HEK293T (cell line): ENCODE results near the gene LOXL4.
A peak's percentile ranks its signal among the peaks of the same experiment; 100 is the strongest.

Experiments used
- CTCF ChIA-PET: fragments of 350-600 bp; formaldehyde crosslinking; extraction: SDS; loops from one replicate; lab custom pipeline; 2021; ENCODE audit warnings: antibody characterized with exemption, inconsistent platforms; lab: Yijun Ruan, JAX
- POLR2A ChIA-PET: fragments of 350-600 bp; formaldehyde crosslinking; extraction: SDS; loops from one replicate; lab custom pipeline; 2020; ENCODE audit warnings: antibody characterized with exemption, inconsistent platforms; lab: Yijun Ruan, JAX
- DNase-seq: peaks from one replicate; pipeline ENCODE4 v3.0.0; 2012; ENCODE audit warnings: mixed read lengths; ENCODE audit errors: extremely low spot score
- ARNT ChIP-seq: fragments of 450-650 bp; IDR thresholded peaks from 2 replicates; pipeline ENCODE4 v1.6.1; 2017; ENCODE audit warnings: mild to moderate bottlenecking
- BHLHE40 ChIP-seq: fragments of 450-650 bp; IDR thresholded peaks from 2 replicates; pipeline ENCODE4 v1.6.1; 2016; ENCODE audit warnings: mild to moderate bottlenecking, moderate library complexity, borderline replicate concordance
- CTBP1 ChIP-seq: fragments of 450-650 bp; IDR thresholded peaks from 2 replicates; pipeline ENCODE4 v1.6.1; 2016; ENCODE audit warnings: borderline replicate concordance
- ELF4 ChIP-seq: fragments of 450-650 bp; IDR thresholded peaks from 2 replicates; pipeline ENCODE4 v1.6.1; 2017; ENCODE audit warnings: antibody characterized with exemption
- FOXA1 ChIP-seq: fragments of 450-650 bp; IDR thresholded peaks from 2 replicates; pipeline ENCODE4 v1.6.1; 2016; ENCODE audit warnings: mild to moderate bottlenecking
- FOXK2 ChIP-seq: fragments of 450-650 bp; IDR thresholded peaks from 2 replicates; pipeline ENCODE4 v1.6.1; 2016; ENCODE audit warnings: mild to moderate bottlenecking
- FOXM1 ChIP-seq: fragments of 450-650 bp; IDR thresholded peaks from 2 replicates; pipeline ENCODE4 v1.6.1; 2017; ENCODE audit warnings: mild to moderate bottlenecking, borderline replicate concordance
- HDGF ChIP-seq: fragments of 450-650 bp; IDR thresholded peaks from 2 replicates; pipeline ENCODE4 v1.6.1; 2017; ENCODE audit warnings: antibody characterized with exemption, borderline replicate concordance
- L3MBTL2 ChIP-seq: fragments of 450-650 bp; conservative IDR thresholded peaks from 2 replicates; pipeline ENCODE4 v1.6.1; 2016; ENCODE audit warnings: mild to moderate bottlenecking
- LEF1 ChIP-seq: fragments of 450-650 bp; IDR thresholded peaks from 2 replicates; pipeline ENCODE4 v1.6.1; 2017; ENCODE audit warnings: mild to moderate bottlenecking, borderline replicate concordance
- NFRKB ChIP-seq: fragments of 450-650 bp; IDR thresholded peaks from 2 replicates; pipeline ENCODE4 v1.6.1; 2016; ENCODE audit warnings: mild to moderate bottlenecking, moderate library complexity
- PKNOX1 ChIP-seq: fragments of 450-650 bp; IDR thresholded peaks from 2 replicates; pipeline ENCODE4 v1.6.1; 2016
- SP1 ChIP-seq: fragments of 450-650 bp; IDR thresholded peaks from 2 replicates; pipeline ENCODE4 v1.6.1; 2017
- SUZ12 ChIP-seq: fragments of 450-650 bp; IDR thresholded peaks from 2 replicates; pipeline ENCODE4 v1.6.1; 2016; ENCODE audit warnings: mild to moderate bottlenecking
- TARDBP ChIP-seq: fragments of 450-650 bp; IDR thresholded peaks from 2 replicates; pipeline ENCODE4 v1.6.1; 2016
- ZNF384 ChIP-seq: fragments of 450-650 bp; IDR thresholded peaks from 2 replicates; pipeline ENCODE4 v1.6.1; 2016

LOXL4 gene

DNA sequence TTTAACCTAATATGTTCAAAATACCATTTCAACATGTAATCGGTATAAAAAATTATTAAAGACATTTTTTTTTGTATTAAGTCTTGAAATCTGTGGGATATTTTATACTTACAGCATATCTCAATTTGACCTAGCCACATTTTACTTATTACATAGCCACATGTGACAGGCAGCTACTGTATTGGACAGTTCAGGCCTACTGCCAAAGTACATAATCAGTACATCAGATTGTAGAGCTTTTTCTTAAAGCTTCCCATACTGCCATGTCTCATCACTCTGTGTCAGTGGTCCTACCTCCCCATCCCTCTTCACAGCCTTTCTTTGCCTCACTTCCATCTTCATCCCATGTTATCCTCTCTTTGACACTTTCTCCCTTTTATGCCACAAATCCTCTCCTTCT is 43.0 kb downstream of the LOXL4 start:
- TF ChIP-seq FOXM1 (no peak), LEF1 (no peak), ELF4 (no peak), NFRKB (no peak), HDGF (no peak), PKNOX1 (no peak)
- ChIA-PET CTCF (no interaction called here), POLR2A (no interaction called here)
- DNase-seq, result no peak

DNA sequence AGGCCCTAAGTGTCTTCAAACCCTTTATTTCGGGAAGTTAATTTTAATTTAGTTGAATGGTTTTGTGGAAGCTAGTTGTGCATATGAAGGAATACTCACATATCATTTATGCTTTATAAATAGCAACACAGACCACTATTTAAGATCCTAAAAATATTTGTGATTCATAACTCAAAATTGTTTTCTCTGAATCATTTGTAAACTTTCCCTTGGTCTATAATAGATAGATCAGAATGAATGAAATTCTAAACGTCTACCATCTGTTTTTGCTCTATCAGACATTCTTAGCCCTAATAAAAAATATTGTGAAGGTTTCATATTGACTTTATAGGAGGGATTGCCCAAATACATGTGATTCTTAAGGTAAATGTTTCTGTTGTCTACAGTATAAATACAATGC is 43.5 kb downstream of the LOXL4 start:
- CTCF ChIA-PET, result no interaction called here
- no peak for TF ChIP-seq BHLHE40
- no peak for TF ChIP-seq FOXK2
- no peak for TF ChIP-seq HDGF
- no peak for TF ChIP-seq LEF1
- TF ChIP-seq SP1, result no peak
- no peak for TF ChIP-seq TARDBP
- no peak for TF ChIP-seq ZNF384
- no peak for TF ChIP-seq ARNT
- no peak for TF ChIP-seq CTBP1
- no peak for TF ChIP-seq PKNOX1
- no peak for DNase-seq
- POLR2A ChIA-PET, result no interaction called here

GRCh38 chr10:98223874-98224273 is 44.1 kb downstream of the LOXL4 start:
- DNase-seq, result no peak
- TF ChIP-seq NFRKB (no peak), PKNOX1 (0 out of 2 replicates have a peak, but pooled peaks have one; percentile 13)
- ChIA-PET POLR2A (no interaction called here), CTCF (no interaction called here)

GRCh38 chr10:98217801-98218200 is 50.2 kb downstream of the LOXL4 start:
- no peak for DNase-seq
- no peak for TF ChIP-seq ZNF384
- POLR2A ChIA-PET, result no interaction called here
- CTCF ChIA-PET, result no interaction called here

GRCh38 chr10:98215373-98215772 is 52.6 kb downstream of the LOXL4 start:
- TF ChIP-seq SUZ12 (no peak), CTBP1 (no peak), ZNF384 (no peak), TARDBP (no peak), BHLHE40 (no peak), ELF4 (no peak), NFRKB (no peak), HDGF (no peak), FOXM1 (no peak), PKNOX1 (no peak), FOXA1 (no peak), SP1 (no peak), ARNT (no peak), FOXK2 (no peak)
- POLR2A ChIA-PET, result no interaction called here
- CTCF ChIA-PET, result no interaction called here
- DNase-seq, result no peak

DNA sequence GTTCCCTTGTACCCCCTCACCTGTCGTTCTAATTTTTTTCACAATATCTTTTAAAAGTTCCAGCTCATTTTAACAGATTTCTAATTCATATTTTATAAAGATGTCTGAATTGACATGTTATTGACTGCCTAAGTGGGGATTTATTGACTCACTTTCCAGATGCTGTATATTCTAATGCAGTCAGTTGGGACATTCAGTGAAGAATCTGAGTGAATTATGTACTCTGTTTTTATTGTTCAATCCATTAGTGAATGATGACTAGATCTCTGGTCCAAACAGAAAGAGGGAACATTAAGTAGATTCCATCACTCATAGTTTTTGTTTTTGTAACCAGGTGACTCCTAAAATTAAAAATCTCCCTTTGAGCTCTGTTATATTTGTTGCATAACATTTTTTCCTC is 54.3 kb downstream of the LOXL4 start:
- DNase-seq, result no peak
- POLR2A ChIA-PET, result no interaction called here
- CTCF ChIA-PET, result no interaction called here

More for the DNA sequence above, 54.3 kb downstream of the LOXL4 start:
- TF ChIP-seq BHLHE40 (no peak), NFRKB (no peak), LEF1 (no peak), FOXM1 (no peak), CTBP1 (no peak), ZNF384 (no peak), PKNOX1 (no peak), ARNT (no peak), L3MBTL2 (no peak), SUZ12 (no peak), FOXK2 (no peak), TARDBP (no peak)
